BE2C (cell line): ENCODE results near the gene CEP57L1.

Experiments
- DNase-seq: peaks from one replicate; pipeline ENCODE4 v3.0.0-alpha.2; 2020
- H3K27me3 ChIP-seq: fragments of 250-450 bp; sonication (Bioruptor Pico); 2 replicates; pipeline ENCODE4 v1.5.1; 2020; ENCODE audit warnings: mild to moderate bottlenecking
- H3K36me3 ChIP-seq: fragments of 250-450 bp; sonication (Bioruptor Pico); 2 replicates; pipeline ENCODE4 v1.5.1; 2020; ENCODE audit warnings: mild to moderate bottlenecking
- H3K4me1 ChIP-seq: fragments of 250-450 bp; sonication (Bioruptor Pico); 2 replicates; pipeline ENCODE4 v1.5.1; 2020
- H3K4me3 ChIP-seq: 2 replicates; pipeline ENCODE4 v1.5.1; 2011; ENCODE audit warnings: low read depth, low read length
- H3K9me3 ChIP-seq: fragments of 250-450 bp; sonication (Bioruptor Pico); 2 replicates; pipeline ENCODE4 v1.5.1; 2020
- TF ChIP-seq, protein P1 (sequence below): IDR thresholded peaks from 2 replicates; pipeline ENCODE4 v1.5.1; 2012; ENCODE audit warnings: mild to moderate bottlenecking, low read depth, low read length

The CEP57L1 gene

GRCh38 chr6:109167562-109167961, 72.3 kb downstream of the CEP57L1 start:
- no peak for DNase-seq
- no peaks in the 10 kb centered on the region for H3K4me1 ChIP-seq
- no peaks in the 10 kb centered on the region for H3K9me3 ChIP-seq
- no peak overlapping the region for H3K4me3 ChIP-seq
- no peaks in the 10 kb centered on the region for H3K36me3 ChIP-seq
- H3K27me3 ChIP-seq: no peaks in the 10 kb centered on the region
- TF ChIP-seq, protein P1, sequence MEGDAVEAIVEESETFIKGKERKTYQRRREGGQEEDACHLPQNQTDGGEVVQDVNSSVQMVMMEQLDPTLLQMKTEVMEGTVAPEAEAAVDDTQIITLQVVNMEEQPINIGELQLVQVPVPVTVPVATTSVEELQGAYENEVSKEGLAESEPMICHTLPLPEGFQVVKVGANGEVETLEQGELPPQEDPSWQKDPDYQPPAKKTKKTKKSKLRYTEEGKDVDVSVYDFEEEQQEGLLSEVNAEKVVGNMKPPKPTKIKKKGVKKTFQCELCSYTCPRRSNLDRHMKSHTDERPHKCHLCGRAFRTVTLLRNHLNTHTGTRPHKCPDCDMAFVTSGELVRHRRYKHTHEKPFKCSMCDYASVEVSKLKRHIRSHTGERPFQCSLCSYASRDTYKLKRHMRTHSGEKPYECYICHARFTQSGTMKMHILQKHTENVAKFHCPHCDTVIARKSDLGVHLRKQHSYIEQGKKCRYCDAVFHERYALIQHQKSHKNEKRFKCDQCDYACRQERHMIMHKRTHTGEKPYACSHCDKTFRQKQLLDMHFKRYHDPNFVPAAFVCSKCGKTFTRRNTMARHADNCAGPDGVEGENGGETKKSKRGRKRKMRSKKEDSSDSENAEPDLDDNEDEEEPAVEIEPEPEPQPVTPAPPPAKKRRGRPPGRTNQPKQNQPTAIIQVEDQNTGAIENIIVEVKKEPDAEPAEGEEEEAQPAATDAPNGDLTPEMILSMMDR: no peak

- Histone ChIP-seq H3K27me3 (no peaks in the 10 kb centered on the region), H3K9me3 (no peaks in the 10 kb centered on the region), H3K36me3 (no peaks in the 10 kb centered on the region), H3K4me3 (no peak overlapping the region), H3K4me1 (no peaks in the 10 kb centered on the region)
- TF ChIP-seq, protein P1: no peak
- no peak for DNase-seq
Measured at GRCh38 chr6:109170333-109170732, 75.0 kb downstream of the CEP57L1 start.

DNA sequence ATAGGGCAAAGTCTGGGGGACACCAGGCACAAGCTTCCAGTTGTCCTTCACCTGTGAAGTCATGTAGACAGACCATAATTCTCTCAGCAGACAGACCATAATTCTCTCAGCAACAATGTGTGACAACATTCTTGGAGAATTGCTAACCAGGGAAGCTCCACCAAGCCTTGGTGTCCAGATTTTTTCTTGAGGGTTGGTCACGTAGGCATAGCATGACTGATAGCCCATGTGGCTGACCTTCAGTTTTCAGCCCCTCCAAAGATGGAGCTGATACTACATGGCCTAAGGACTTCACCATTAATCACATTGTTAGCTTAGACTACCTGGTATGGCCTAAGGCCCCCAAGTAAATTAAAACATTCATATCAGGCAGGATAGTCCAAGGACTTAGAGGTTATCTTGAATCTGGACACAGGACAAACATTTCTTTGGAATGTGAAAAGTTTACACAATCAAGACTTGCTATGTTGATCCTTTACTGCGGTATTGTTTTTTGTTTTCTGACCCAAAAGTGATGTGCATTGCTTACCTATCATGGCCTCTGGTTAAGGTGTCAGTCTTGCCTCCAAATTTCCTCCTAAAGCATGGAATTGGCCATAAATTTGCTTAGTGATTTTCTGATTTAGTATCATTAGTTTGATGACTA, 76.9 kb downstream of the CEP57L1 start:
- H3K36me3 ChIP-seq: no peaks in the 10 kb centered on the region
- no peak overlapping the region for H3K4me3 ChIP-seq

GRCh38 chr6:109174916-109175315, 79.6 kb downstream of the CEP57L1 start:
- H3K4me3 ChIP-seq: no peak overlapping the region
- no peaks in the 10 kb centered on the region for H3K36me3 ChIP-seq
- no peak for DNase-seq
- TF ChIP-seq, protein P1: no peak
- no peaks in the 10 kb centered on the region for H3K4me1 ChIP-seq
- H3K9me3 ChIP-seq: no peaks in the 10 kb centered on the region
- 0 out of 2 replicates have a peak, but pooled peaks cover 3% of the 10 kb centered on the region for H3K27me3 ChIP-seq

More for the DNA sequence above, 76.9 kb downstream of the CEP57L1 start:
- TF ChIP-seq, protein P1: no peak
- no peaks in the 10 kb centered on the region for H3K9me3 ChIP-seq
- H3K4me1 ChIP-seq: no peaks in the 10 kb centered on the region
- no peak for DNase-seq
- 0 out of 2 replicates have a peak, but pooled peaks cover 3% of the 10 kb centered on the region for H3K27me3 ChIP-seq

- Histone ChIP-seq H3K4me3 (no peak overlapping the region), H3K9me3 (no peaks in the 10 kb centered on the region), H3K4me1 (no peaks in the 10 kb centered on the region), H3K36me3 (no peaks in the 10 kb centered on the region), H3K27me3 (0 out of 2 replicates have a peak, but pooled peaks cover 3% of the 10 kb centered on the region)
- no peak for DNase-seq
- TF ChIP-seq, protein P1: no peak
Measured at GRCh38 chr6:109178921-109179320, 83.6 kb downstream of the CEP57L1 start.

GRCh38 chr6:109179507-109179906, 84.2 kb downstream of the CEP57L1 start:
- DNase-seq: no peak
- Histone ChIP-seq H3K4me3 (no peak overlapping the region), H3K36me3 (no peaks in the 10 kb centered on the region), H3K27me3 (0 out of 2 replicates have a peak, but pooled peaks cover 3% of the 10 kb centered on the region), H3K9me3 (no peaks in the 10 kb centered on the region), H3K4me1 (no peaks in the 10 kb centered on the region)
- TF ChIP-seq, protein P1: no peak
